Measurements from ENCODE around the gene PRPH. TPM values are rescaled to one million over a fixed set of nuclear protein-coding genes. Genes with fewer than 3 reads are reported as not detected.

Gene PRPH
- total and polyA plus RNA-seq, 9 of the 15 experiments (the other 6 are each of a cell fraction or from before 2014, with no cell fraction given) = 0.27 to 1.9 (median 1.3) TPM; not detected in 1

DNA sequence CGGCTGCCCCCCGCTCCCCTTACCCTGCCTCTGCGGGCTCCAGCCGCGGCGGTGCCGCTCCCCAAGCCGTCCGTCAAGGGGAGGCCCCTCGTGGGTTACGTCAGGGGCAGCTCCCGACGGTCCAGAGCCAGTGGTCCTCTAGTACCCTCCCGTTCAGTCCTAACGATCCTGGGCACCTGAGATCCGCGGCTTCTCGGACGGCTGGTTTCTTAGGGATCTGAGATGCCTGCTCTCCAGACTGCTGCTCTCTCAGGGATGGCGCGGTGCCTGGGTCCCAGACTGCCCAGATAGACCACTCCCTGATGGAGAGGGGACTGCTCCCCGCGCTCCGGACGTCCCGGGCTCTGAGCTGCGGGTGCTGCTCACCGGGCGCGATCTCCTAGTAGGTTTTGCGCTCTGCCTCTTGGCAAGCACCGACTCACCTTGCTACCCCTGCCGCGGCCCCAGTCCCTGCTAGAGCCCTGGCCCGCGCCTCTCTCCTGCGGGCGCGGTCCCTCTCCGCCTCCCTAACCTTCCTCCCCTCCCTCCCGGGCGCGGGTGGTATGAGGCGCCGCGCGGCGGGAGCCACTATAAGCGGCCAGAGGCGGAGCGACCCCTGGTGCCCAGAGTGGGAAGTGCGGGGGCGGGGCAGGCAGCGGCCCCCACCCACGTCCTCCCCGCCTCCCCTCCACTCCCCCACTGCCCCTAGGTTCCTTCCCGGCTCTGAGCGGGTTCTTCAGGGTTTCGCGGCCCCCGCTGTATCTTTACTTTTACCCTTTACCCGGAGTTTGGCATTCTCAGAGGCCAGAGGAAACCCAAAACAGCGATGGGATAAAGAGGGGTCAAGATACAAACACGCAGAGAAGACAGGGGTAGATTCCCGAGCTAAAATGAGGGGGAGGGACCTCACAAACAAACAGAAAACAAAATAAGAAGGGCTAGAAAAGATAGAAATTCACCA lies 42.0 kb downstream of the PRPH start, which contains the start of gene C1QL4 (continued):
- TF ChIP-seq, protein P1, sequence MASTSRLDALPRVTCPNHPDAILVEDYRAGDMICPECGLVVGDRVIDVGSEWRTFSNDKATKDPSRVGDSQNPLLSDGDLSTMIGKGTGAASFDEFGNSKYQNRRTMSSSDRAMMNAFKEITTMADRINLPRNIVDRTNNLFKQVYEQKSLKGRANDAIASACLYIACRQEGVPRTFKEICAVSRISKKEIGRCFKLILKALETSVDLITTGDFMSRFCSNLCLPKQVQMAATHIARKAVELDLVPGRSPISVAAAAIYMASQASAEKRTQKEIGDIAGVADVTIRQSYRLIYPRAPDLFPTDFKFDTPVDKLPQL (IDR thresholded peaks at IDR 0.05; ENCODE audit: extremely low read depth, insufficient read length) = no peak
- no peak for TF ChIP-seq POLR2H (tag; IDR thresholded peaks at IDR 0.05; ENCODE audit: low read depth)
- TF ChIP-seq HOXB6 (CRISPR knock-in tag; IDR thresholded peaks at IDR 0.05; ENCODE audit: borderline replicate concordance) = no peak
- TF ChIP-seq, protein P2, sequence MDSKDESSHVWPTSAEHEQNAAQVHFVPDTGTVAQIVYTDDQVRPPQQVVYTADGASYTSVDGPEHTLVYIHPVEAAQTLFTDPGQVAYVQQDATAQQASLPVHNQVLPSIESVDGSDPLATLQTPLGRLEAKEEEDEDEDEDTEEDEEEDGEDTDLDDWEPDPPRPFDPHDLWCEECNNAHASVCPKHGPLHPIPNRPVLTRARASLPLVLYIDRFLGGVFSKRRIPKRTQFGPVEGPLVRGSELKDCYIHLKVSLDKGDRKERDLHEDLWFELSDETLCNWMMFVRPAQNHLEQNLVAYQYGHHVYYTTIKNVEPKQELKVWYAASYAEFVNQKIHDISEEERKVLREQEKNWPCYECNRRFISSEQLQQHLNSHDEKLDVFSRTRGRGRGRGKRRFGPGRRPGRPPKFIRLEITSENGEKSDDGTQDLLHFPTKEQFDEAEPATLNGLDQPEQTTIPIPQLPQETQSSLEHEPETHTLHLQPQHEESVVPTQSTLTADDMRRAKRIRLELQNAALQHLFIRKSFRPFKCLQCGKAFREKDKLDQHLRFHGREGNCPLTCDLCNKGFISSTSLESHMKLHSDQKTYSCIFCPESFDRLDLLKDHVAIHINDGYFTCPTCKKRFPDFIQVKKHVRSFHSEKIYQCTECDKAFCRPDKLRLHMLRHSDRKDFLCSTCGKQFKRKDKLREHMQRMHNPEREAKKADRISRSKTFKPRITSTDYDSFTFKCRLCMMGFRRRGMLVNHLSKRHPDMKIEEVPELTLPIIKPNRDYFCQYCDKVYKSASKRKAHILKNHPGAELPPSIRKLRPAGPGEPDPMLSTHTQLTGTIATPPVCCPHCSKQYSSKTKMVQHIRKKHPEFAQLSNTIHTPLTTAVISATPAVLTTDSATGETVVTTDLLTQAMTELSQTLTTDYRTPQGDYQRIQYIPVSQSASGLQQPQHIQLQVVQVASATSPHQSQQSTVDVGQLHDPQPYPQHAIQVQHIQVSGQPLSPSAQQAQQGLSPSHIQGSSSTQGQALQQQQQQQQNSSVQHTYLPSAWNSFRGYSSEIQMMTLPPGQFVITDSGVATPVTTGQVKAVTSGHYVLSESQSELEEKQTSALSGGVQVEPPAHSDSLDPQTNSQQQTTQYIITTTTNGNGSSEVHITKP (IDR thresholded peaks at IDR 0.05; ENCODE audit: partially characterized antibody) = peak; percentile 89
- TF ChIP-seq, protein P3, sequence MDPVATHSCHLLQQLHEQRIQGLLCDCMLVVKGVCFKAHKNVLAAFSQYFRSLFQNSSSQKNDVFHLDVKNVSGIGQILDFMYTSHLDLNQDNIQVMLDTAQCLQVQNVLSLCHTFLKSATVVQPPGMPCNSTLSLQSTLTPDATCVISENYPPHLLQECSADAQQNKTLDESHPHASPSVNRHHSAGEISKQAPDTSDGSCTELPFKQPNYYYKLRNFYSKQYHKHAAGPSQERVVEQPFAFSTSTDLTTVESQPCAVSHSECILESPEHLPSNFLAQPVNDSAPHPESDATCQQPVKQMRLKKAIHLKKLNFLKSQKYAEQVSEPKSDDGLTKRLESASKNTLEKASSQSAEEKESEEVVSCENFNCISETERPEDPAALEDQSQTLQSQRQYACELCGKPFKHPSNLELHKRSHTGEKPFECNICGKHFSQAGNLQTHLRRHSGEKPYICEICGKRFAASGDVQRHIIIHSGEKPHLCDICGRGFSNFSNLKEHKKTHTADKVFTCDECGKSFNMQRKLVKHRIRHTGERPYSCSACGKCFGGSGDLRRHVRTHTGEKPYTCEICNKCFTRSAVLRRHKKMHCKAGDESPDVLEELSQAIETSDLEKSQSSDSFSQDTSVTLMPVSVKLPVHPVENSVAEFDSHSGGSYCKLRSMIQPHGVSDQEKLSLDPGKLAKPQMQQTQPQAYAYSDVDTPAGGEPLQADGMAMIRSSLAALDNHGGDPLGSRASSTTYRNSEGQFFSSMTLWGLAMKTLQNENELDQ (CRISPR knock-in tag; IDR thresholded peaks at IDR 0.05; ENCODE audit: borderline replicate concordance) = no peak
- no peak for TF ChIP-seq PHB2 (IDR thresholded peaks at IDR 0.05; ENCODE audit: low read depth)
- no peak for TF ChIP-seq MXI1 (IDR thresholded peaks at IDR 0.05; ENCODE audit: low read depth, low read length)
- TF ChIP-seq ZNF347 (CRISPR knock-in tag; IDR thresholded peaks at IDR 0.05; ENCODE audit: low read depth) = no peak
- no peak for TF ChIP-seq ZBTB8A (IDR thresholded peaks at IDR 0.05; ENCODE audit: partially characterized antibody)
- TF ChIP-seq, protein P4, sequence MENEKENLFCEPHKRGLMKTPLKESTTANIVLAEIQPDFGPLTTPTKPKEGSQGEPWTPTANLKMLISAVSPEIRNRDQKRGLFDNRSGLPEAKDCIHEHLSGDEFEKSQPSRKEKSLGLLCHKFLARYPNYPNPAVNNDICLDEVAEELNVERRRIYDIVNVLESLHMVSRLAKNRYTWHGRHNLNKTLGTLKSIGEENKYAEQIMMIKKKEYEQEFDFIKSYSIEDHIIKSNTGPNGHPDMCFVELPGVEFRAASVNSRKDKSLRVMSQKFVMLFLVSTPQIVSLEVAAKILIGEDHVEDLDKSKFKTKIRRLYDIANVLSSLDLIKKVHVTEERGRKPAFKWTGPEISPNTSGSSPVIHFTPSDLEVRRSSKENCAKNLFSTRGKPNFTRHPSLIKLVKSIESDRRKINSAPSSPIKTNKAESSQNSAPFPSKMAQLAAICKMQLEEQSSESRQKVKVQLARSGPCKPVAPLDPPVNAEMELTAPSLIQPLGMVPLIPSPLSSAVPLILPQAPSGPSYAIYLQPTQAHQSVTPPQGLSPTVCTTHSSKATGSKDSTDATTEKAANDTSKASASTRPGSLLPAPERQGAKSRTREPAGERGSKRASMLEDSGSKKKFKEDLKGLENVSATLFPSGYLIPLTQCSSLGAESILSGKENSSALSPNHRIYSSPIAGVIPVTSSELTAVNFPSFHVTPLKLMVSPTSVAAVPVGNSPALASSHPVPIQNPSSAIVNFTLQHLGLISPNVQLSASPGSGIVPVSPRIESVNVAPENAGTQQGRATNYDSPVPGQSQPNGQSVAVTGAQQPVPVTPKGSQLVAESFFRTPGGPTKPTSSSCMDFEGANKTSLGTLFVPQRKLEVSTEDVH (IDR thresholded peaks at IDR 0.05; ENCODE audit: low read depth, partially characterized antibody) = no peak
- no peak for TF ChIP-seq MAFG (tag; conservative IDR thresholded peaks at IDR 0.05)
- 0 out of 2 replicates have a peak, but pooled peaks have one; percentile 28 for TF ChIP-seq KLF13 (tag; IDR thresholded peaks at IDR 0.05; ENCODE audit: borderline replicate concordance, low read depth)
- TF ChIP-seq TAF15 (IDR thresholded peaks at IDR 0.05; ENCODE audit: low read depth, low read length) = no peak
- no peak for TF ChIP-seq FOXJ3 (CRISPR knock-in tag; IDR thresholded peaks at IDR 0.05)
- TF ChIP-seq TOE1 (IDR thresholded peaks at IDR 0.05; ENCODE audit: borderline replicate concordance) = no peak
- TF ChIP-seq TOE1 (CRISPR knock-in tag; IDR thresholded peaks at IDR 0.05; ENCODE audit: borderline replicate concordance, low read depth) = no peak
- 0 out of 2 replicates have a peak, but pooled peaks have one; percentile 22 for TF ChIP-seq MBD2 (IDR thresholded peaks at IDR 0.05; ENCODE audit: borderline replicate concordance, low read depth)

Measured in K562 (cell line).